GM12878 (cell line): ENCODE measurements around the gene PKP3. TPM values are rescaled to one million over a fixed set of nuclear protein-coding genes. Genes with fewer than 3 reads are reported as not detected.
A peak's percentile ranks its signal among the peaks of the same experiment; 100 is the strongest.

Experiments used
- ATAC-seq: fragments of 200-7000 bp; cut with Tn5 transposase; 3 replicates; pipeline ENCODE4 v1.9.1; 2020; ENCODE audit warnings: mild to moderate bottlenecking, moderate library complexity
- BruUV-seq: library from RNA; stranded (reverse); fragments of 400-500 nt; replicated peaks from 2 replicates; lab custom pipeline; 2021; lab: Mats Ljungman, UMichigan
- CTCF ChIA-PET: fragments of 300-600 bp; sonication (Branson Sonifier 250); formaldehyde crosslinking; extraction: SDS; loops from one replicate; lab custom pipeline; 2021; ENCODE audit warnings: inconsistent platforms; lab: Yijun Ruan, JAX
- POLR2A ChIA-PET: fragments of 350-600 bp; formaldehyde crosslinking; extraction: SDS; loops from one replicate; lab custom pipeline; 2021; ENCODE audit warnings: inconsistent platforms; lab: Charles Lee
- RAD21 ChIA-PET: fragments of 300-600 bp; sonication (Branson Sonifier 250); formaldehyde crosslinking; loops from one replicate; lab custom pipeline; 2023; ENCODE audit warnings: antibody characterized with exemption; ENCODE audit not compliant: unreplicated experiment; lab: Charles Lee
- SMC1A ChIA-PET: fragments of 300-600 bp; sonication (Branson Sonifier 250); formaldehyde crosslinking; loops from one replicate; lab custom pipeline; 2023; ENCODE audit not compliant: unreplicated experiment, uncharacterized antibody; lab: Charles Lee
- DNase-seq: peaks from one replicate; pipeline ENCODE4 v3.0.0-alpha.2; 2011; ENCODE audit warnings: low read depth, low spot score
- FAIRE-seq: peaks from 3 replicates; lab custom pipeline; 2011; peaks lifted over from hg19 to GRCh38; lab: Jason Lieb, UNC
- H2AFZ ChIP-seq: 2 replicates; pipeline ENCODE4 v1.6.0; 2011; ENCODE audit warnings: low read depth, low read length, control low read depth; ENCODE audit not compliant: control insufficient read depth
- H3K27ac ChIP-seq: 2 replicates; pipeline ENCODE4 v1.5.1; 2011; ENCODE audit warnings: control low read depth; ENCODE audit not compliant: control insufficient read depth, insufficient read depth
- H3K27me3 ChIP-seq, 2 experiments: replicated peaks in 1 of 2; 2 replicates each; pipeline versions ENCODE4 v1.6.0 to v1.6.1; 2011; ENCODE audit warnings: low read length in 1 of 2; ENCODE audit not compliant: control insufficient read depth in 2 of 2, insufficient read depth in 2 of 2
- H3K36me3 ChIP-seq, 2 experiments: 2 replicates each; pipeline ENCODE4 v1.5.1; 2011; ENCODE audit warnings: low read length in 1 of 2; ENCODE audit not compliant: control insufficient read depth in 2 of 2, insufficient read depth in 2 of 2
- H3K4me1 ChIP-seq: 2 replicates; pipeline ENCODE4 v1.6.1; 2011; ENCODE audit warnings: mild to moderate bottlenecking, low read length, moderate library complexity, mixed read lengths; ENCODE audit not compliant: control insufficient read depth, insufficient read depth
- H3K4me2 ChIP-seq: 2 replicates; pipeline ENCODE4 v1.6.0; 2011; ENCODE audit warnings: control low read depth; ENCODE audit not compliant: control insufficient read depth, insufficient read depth
- H3K4me3 ChIP-seq: fragments of 200-600 bp; sonication (generic); 2 replicates; pipeline ENCODE4 v1.5.1; 2016
- H3K79me2 ChIP-seq: 2 replicates; pipeline ENCODE4 v1.6.0; 2011; ENCODE audit warnings: low read length; ENCODE audit not compliant: control insufficient read depth, insufficient read depth
- H3K9ac ChIP-seq: 2 replicates; pipeline ENCODE4 v1.8.0; 2011; ENCODE audit warnings: low read length, control low read depth, mixed read lengths; ENCODE audit not compliant: control insufficient read depth, insufficient read depth
- H3K9me3 ChIP-seq: replicated peaks from 3 replicates; pipeline ENCODE4 v1.5.1; 2011; ENCODE audit warnings: mild to moderate bottlenecking, low read length; ENCODE audit not compliant: control insufficient read depth, insufficient read depth
- H4K20me1 ChIP-seq: 2 replicates; pipeline ENCODE4 v1.6.0; 2011; ENCODE audit not compliant: control insufficient read depth, insufficient read depth
- CHD2 ChIP-seq: IDR thresholded peaks from 2 replicates; pipeline ENCODE4 v1.6.1; 2011; ENCODE audit warnings: low read depth, low read length, improper control_type of control experiment, borderline replicate concordance
- EZH2 ChIP-seq: IDR thresholded peaks from 2 replicates; pipeline ENCODE4 v1.6.1; 2012; ENCODE audit warnings: low read depth, mild to moderate bottlenecking, control low read depth, inconsistent platforms, low read length, borderline replicate concordance; ENCODE audit not compliant: control insufficient read depth
- KLF5 ChIP-seq: fragments of 450-650 bp; IDR thresholded peaks from 2 replicates; pipeline ENCODE4 v1.6.1; 2014; ENCODE audit warnings: mild to moderate bottlenecking; ENCODE audit not compliant: partially characterized antibody
- NFYB ChIP-seq: IDR thresholded peaks from 2 replicates; pipeline ENCODE4 v1.6.1; 2011; ENCODE audit warnings: low read depth, mild to moderate bottlenecking, low read length, improper control_type of control experiment, moderate library complexity; ENCODE audit not compliant: insufficient read depth
- NRF1 ChIP-seq: conservative IDR thresholded peaks from 2 replicates; pipeline ENCODE4 v1.6.1; 2011; ENCODE audit warnings: mild to moderate bottlenecking, low read depth, low read length, improper control_type of control experiment
- SP1 ChIP-seq: IDR thresholded peaks from one replicate; pipeline ENCODE4 v1.6.1; 2011; ENCODE audit warnings: low read depth, low read length
- TARDBP ChIP-seq: IDR thresholded peaks from 2 replicates; pipeline ENCODE4 v1.6.1; 2016; ENCODE audit warnings: borderline replicate concordance
- TCF12 ChIP-seq: IDR thresholded peaks from 2 replicates; pipeline ENCODE4 v1.6.1; 2011; ENCODE audit warnings: low read depth, mild to moderate bottlenecking, low read length
- TCF3 ChIP-seq: IDR thresholded peaks from 2 replicates; pipeline ENCODE4 v1.6.1; 2012; ENCODE audit warnings: low read depth, mild to moderate bottlenecking, low read length, borderline replicate concordance; ENCODE audit not compliant: insufficient read depth
- WGBS: methylation state at CpG from one replicate; pipeline ENCODE4 v1.1.6; 2016; ENCODE audit warnings: low lambda C conversion rate; ENCODE audit not compliant: insufficient replicate concordance, insufficient coverage; ENCODE audit errors: missing lambda C conversion rate; 5-methylcytosine and 5-hydroxymethylcytosine counted together
- in situ Hi-C: fragments of 300-500 bp; cut with MboI; formaldehyde crosslinking; loops from 9 replicates; pipeline ENCODE4 v1.14.3; 2018; ENCODE audit warnings: mixed read lengths
- intact Hi-C: fragments of 100-400 bp; cut with micrococcal nuclease; formaldehyde crosslinking; loops from one replicate; pipeline ENCODE4 v1.14.2; 2022; ENCODE audit not compliant: unreplicated experiment
- polyA plus RNA-seq, 11 experiments: library from polyadenylated mRNA; depleted of rRNA in 4 of 11; unstranded in 6 of 11; stranded (reverse) in 5 of 11; fragments of >200 nt; fragmentation: Nextera tagmentation in 4 of 11; fragmentation: Illumina TruSeq in 1 of 11; extraction: Ambion mirVana in 4 of 11; extraction: Trizol in 1 of 11; gene quantifications; 1 replicate in 1 of 11; 2 replicates in 10 of 11; pipeline versions ENCODE4 v1.2.1 to v1.2.3, GENCODE V29; 2011 to 2016; ENCODE audit warnings: inconsistent platforms in 2 of 11, missing spikeins in 2 of 11, low read depth in 1 of 11
- total RNA-seq, 4 experiments: library from RNA; depleted of rRNA in 3 of 4; stranded (reverse); fragments of >200 nt in 3 of 4; fragmentation: Illumina TruSeq in 1 of 4; extraction: Trizol in 1 of 4; gene quantifications; 2 replicates each; pipeline versions ENCODE4 v1.2.1 to v1.2.3, GENCODE V29; 2013 to 2021
- TF ChIP-seq, protein P1 (sequence below): fragments of 450-650 bp; IDR thresholded peaks from 2 replicates; pipeline ENCODE4 v1.6.1; 2017; ENCODE audit warnings: mild to moderate bottlenecking, moderate library complexity
- TF ChIP-seq, protein P2 (sequence below): fragments of 450-650 bp; IDR thresholded peaks from 2 replicates; pipeline ENCODE4 v1.6.1; 2014; ENCODE audit warnings: mild to moderate bottlenecking
- TF ChIP-seq, protein P3 (sequence below): fragments of 450-650 bp; formaldehyde crosslinking; IDR thresholded peaks from 2 replicates; pipeline ENCODE4 v1.4.0; 2020; ENCODE audit warnings: mild to moderate bottlenecking, moderate library complexity

PKP3 gene
- total and polyA plus RNA-seq, 10 of the 15 experiments (the other 5 are each of a cell fraction or from before 2014, with no cell fraction given), result 0.45 to 0.90 TPM; not detected in 8

DNA sequence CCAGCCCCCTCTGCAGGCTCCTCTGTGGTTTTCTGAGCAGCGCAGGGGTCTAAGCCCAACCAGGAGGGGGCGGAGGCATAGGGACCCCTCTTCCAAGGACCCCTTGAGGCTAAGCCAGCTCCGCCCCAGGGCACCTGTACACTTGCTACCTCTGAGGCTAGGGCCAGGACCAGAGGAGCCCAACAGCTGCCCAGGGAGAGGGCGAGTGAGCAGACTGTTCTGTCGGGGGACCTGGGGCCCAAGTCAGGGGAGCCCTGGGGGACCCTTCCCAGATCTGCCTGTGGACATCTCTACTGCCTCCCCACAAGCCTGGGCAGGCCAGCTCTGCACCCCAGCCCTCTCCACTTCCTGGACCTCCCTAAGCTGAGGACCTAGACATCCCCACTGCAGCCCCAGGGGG is 23.0 kb upstream of the PKP3 start (continued):
- TF ChIP-seq NFYB, result no peak
- TF ChIP-seq TCF12, result no peak
- no peak for TF ChIP-seq SP1

DNA sequence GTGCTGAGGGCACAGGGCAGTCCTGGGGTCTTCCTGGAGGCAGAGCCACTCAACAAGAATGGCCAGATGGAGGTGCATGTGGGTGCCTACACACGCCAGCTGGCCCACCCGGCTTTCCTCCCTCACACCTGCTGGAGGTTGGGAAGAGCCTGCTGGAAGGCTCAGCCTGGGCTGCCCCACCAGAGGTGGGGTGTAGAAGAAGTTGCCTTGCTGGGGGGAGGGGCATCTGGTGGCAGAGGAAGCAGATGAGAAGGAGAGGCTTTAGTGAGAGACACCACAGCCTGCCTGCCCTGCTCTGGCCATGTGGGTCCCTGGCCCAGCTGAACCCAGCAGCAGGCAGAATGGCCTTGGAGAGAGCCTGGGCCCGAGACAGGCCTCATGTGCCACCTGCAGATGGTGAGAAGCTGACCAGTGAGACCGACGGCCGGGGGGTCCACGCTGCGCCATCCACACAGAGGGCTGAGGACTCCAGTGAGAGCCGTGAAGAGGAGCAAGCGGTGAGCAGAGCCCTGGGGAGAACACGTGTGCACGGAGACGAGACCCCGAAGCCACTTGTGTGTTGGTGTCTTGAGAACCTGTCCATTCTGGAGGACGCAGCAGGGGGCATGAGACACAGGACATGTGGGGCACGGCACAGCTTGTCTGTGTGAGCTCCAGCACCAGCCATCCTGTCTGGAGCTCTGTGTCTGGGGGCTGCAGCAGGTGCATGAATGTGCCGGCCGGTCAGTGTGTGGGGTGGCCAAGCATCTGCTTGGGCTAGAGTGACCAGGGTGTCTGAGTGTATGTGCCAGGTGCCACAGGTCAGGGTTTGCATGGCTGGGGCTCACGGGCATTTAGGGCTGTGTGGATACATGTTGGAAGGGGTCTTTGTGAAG is 22.1 kb upstream of the PKP3 start:
- ChIA-PET POLR2A (no interaction called here), CTCF (interaction anchor here (0.8 to 1.0 kb wide), 2 partner anchors 13 to 122 kb away, joined by 3 read pairs; no protein-coding TSS in a partner anchor), SMC1A (no interaction called here), RAD21 (no interaction called here)
- Histone ChIP-seq H3K79me2 (no peaks in the 10 kb centered on the region), H3K36me3 (no peaks in the 10 kb centered on the region), H3K4me1 (no peaks in the 10 kb centered on the region), H3K9me3 (no peaks in the 10 kb centered on the region), H2AFZ (no peak overlapping the region), H3K4me3 (no peak overlapping the region), H3K27me3 (peaks cover 4 to 8% of the 10 kb centered on the region in 2 experiments; a peak in 3 of 4 replicates), H3K27ac (no peak overlapping the region), H3K4me2 (no peak overlapping the region), H4K20me1 (no peaks in the 10 kb centered on the region), H3K9ac (no peak overlapping the region)
- ATAC-seq, result peak; percentile 23; the same call in 2 of the 3 replicates
- intact Hi-C loops (no loop called here), in situ Hi-C loops (no loop called here)
- 49% methylated on average over 19 of the region's 19 CpGs for WGBS
- no TSS peak for BruUV-seq
- no peak for FAIRE-seq
- no peak for DNase-seq
- TF ChIP-seq TCF3, result no peak
- TF ChIP-seq KLF5, result no peak
- TF ChIP-seq, protein P1, sequence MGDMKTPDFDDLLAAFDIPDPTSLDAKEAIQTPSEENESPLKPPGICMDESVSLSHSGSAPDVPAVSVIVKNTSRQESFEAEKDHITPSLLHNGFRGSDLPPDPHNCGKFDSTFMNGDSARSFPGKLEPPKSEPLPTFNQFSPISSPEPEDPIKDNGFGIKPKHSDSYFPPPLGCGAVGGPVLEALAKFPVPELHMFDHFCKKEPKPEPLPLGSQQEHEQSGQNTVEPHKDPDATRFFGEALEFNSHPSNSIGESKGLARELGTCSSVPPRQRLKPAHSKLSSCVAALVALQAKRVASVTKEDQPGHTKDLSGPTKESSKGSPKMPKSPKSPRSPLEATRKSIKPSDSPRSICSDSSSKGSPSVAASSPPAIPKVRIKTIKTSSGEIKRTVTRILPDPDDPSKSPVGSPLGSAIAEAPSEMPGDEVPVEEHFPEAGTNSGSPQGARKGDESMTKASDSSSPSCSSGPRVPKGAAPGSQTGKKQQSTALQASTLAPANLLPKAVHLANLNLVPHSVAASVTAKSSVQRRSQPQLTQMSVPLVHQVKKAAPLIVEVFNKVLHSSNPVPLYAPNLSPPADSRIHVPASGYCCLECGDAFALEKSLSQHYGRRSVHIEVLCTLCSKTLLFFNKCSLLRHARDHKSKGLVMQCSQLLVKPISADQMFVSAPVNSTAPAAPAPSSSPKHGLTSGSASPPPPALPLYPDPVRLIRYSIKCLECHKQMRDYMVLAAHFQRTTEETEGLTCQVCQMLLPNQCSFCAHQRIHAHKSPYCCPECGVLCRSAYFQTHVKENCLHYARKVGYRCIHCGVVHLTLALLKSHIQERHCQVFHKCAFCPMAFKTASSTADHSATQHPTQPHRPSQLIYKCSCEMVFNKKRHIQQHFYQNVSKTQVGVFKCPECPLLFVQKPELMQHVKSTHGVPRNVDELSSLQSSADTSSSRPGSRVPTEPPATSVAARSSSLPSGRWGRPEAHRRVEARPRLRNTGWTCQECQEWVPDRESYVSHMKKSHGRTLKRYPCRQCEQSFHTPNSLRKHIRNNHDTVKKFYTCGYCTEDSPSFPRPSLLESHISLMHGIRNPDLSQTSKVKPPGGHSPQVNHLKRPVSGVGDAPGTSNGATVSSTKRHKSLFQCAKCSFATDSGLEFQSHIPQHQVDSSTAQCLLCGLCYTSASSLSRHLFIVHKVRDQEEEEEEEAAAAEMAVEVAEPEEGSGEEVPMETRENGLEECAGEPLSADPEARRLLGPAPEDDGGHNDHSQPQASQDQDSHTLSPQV, result no peak
- TF ChIP-seq, protein P2, sequence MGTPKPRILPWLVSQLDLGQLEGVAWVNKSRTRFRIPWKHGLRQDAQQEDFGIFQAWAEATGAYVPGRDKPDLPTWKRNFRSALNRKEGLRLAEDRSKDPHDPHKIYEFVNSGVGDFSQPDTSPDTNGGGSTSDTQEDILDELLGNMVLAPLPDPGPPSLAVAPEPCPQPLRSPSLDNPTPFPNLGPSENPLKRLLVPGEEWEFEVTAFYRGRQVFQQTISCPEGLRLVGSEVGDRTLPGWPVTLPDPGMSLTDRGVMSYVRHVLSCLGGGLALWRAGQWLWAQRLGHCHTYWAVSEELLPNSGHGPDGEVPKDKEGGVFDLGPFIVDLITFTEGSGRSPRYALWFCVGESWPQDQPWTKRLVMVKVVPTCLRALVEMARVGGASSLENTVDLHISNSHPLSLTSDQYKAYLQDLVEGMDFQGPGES, result no peak
- no peak for TF ChIP-seq NRF1
- TF ChIP-seq TARDBP, result no peak
- TF ChIP-seq EZH2, result no peak
- TF ChIP-seq, protein P3, sequence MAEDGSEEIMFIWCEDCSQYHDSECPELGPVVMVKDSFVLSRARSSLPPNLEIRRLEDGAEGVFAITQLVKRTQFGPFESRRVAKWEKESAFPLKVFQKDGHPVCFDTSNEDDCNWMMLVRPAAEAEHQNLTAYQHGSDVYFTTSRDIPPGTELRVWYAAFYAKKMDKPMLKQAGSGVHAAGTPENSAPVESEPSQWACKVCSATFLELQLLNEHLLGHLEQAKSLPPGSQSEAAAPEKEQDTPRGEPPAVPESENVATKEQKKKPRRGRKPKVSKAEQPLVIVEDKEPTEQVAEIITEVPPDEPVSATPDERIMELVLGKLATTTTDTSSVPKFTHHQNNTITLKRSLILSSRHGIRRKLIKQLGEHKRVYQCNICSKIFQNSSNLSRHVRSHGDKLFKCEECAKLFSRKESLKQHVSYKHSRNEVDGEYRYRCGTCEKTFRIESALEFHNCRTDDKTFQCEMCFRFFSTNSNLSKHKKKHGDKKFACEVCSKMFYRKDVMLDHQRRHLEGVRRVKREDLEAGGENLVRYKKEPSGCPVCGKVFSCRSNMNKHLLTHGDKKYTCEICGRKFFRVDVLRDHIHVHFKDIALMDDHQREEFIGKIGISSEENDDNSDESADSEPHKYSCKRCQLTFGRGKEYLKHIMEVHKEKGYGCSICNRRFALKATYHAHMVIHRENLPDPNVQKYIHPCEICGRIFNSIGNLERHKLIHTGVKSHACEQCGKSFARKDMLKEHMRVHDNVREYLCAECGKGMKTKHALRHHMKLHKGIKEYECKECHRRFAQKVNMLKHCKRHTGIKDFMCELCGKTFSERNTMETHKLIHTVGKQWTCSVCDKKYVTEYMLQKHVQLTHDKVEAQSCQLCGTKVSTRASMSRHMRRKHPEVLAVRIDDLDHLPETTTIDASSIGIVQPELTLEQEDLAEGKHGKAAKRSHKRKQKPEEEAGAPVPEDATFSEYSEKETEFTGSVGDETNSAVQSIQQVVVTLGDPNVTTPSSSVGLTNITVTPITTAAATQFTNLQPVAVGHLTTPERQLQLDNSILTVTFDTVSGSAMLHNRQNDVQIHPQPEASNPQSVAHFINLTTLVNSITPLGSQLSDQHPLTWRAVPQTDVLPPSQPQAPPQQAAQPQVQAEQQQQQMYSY (CRISPR knock-in tag), result no peak
- no peak for TF ChIP-seq CHD2
